ENCODE results near the gene MOCS3. TPM values are rescaled to one million over a fixed set of nuclear protein-coding genes. Genes with fewer than 3 reads are reported as not detected.

MOCS3 gene
- total RNA-seq, 1 donor from 2014 or later = 2.8 TPM

DNA sequence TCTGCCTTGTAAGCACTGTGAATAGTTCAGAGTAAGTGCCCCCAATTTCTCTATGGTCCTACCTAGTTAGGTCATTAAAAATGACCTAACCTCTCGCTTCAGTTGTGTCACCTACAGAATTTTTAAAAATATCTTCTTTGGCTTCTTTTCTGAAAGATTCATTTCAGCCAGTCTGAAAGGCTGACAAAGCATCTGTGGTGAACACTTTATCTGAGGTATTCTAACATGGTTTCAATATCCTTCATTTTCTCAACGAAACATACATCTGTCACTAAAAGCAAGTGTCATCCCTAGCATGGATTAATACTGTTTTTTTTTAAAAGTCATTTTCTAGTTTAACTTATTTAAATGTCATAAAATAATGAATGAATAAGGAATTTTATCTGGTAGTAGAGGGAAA lies 5.4 kb upstream of the MOCS3 start:
- Histone ChIP-seq H3K4me3 (no peak overlapping the region), H3K4me1 (peaks cover 54% of the 10 kb centered on the region), H3K27ac (replicated peaks) (no peak overlapping the region), H3K36me3 (peaks cover 64% of the 10 kb centered on the region), H3K9me3 (replicated peaks) (no peaks in the 10 kb centered on the region), H3K27me3 (ENCODE audit: low read depth) (no peaks in the 10 kb centered on the region)
- intact Hi-C loops (cut with micrococcal nuclease) = no loop called here
- no peak for DNase-seq
- TF ChIP-seq, protein P1, sequence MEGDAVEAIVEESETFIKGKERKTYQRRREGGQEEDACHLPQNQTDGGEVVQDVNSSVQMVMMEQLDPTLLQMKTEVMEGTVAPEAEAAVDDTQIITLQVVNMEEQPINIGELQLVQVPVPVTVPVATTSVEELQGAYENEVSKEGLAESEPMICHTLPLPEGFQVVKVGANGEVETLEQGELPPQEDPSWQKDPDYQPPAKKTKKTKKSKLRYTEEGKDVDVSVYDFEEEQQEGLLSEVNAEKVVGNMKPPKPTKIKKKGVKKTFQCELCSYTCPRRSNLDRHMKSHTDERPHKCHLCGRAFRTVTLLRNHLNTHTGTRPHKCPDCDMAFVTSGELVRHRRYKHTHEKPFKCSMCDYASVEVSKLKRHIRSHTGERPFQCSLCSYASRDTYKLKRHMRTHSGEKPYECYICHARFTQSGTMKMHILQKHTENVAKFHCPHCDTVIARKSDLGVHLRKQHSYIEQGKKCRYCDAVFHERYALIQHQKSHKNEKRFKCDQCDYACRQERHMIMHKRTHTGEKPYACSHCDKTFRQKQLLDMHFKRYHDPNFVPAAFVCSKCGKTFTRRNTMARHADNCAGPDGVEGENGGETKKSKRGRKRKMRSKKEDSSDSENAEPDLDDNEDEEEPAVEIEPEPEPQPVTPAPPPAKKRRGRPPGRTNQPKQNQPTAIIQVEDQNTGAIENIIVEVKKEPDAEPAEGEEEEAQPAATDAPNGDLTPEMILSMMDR (IDR thresholded peaks at IDR 0.05; ENCODE audit: borderline replicate concordance) = no peak

DNA sequence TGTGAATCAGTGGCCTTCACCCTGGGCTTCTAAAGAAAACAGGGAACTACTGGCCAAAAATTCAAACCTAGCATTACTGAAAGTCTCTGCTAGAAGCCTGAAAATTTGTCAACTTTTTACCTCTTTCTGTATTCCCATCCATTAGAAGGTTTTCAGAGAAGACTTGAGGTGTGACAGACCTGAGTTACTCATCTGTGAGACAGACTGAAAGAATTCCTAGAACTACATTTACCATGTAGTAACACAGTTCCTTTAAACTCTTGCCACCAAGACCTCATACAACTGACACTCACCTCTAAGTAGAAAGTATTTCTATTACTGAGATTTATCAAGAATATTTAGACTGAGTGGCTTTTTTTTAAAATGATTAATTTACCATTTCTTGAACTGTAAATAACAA lies 4.8 kb upstream of the MOCS3 start:
- peaks cover 58% of the 10 kb centered on the region for H3K36me3 ChIP-seq

DNA sequence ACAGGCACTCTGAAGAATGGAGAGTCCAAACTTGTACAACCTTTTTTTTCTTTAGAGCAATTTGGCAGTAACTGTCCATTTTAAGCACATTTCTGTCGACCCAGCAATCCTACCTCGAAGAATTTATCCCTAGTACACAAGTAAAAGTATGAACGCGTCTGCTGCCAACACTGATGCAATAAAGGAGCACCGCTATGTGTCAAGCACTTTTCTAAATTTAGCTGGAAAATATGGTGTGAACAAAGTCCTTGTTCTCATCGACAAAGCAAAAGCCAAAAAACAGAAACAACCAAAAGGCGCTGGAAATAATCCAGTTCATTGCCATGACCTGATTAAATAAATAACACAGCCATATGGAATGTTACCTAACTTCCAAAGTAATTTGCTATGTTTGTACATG lies 1.3 kb upstream of the MOCS3 start:
- peak overlapping the region; percentile 96 for H3K27ac ChIP-seq (replicated peaks)
- peak overlapping the region; percentile 96 for H3K4me3 ChIP-seq
- H3K27me3 ChIP-seq (ENCODE audit: low read depth) = no peaks in the 10 kb centered on the region
- peaks cover 39% of the 10 kb centered on the region for H3K36me3 ChIP-seq
- intact Hi-C loops (cut with micrococcal nuclease) = no loop called here
- TF ChIP-seq, protein P1 (IDR thresholded peaks at IDR 0.05; ENCODE audit: borderline replicate concordance) = no peak
- peaks cover 2% of the 10 kb centered on the region for H3K9me3 ChIP-seq (replicated peaks)
- H3K4me1 ChIP-seq = peaks cover 73% of the 10 kb centered on the region
- DNase-seq = no peak

More for the DNA sequence above, 4.8 kb upstream of the MOCS3 start:
- intact Hi-C loops (cut with micrococcal nuclease) = no loop called here
- no peak overlapping the region for H3K4me3 ChIP-seq
- H3K9me3 ChIP-seq (replicated peaks) = no peaks in the 10 kb centered on the region
- no peak overlapping the region for H3K27ac ChIP-seq (replicated peaks)
- H3K4me1 ChIP-seq = peaks cover 53% of the 10 kb centered on the region
- TF ChIP-seq, protein P1 (IDR thresholded peaks at IDR 0.05; ENCODE audit: borderline replicate concordance) = no peak
- no peak for DNase-seq
- no peaks in the 10 kb centered on the region for H3K27me3 ChIP-seq (ENCODE audit: low read depth)

DNA sequence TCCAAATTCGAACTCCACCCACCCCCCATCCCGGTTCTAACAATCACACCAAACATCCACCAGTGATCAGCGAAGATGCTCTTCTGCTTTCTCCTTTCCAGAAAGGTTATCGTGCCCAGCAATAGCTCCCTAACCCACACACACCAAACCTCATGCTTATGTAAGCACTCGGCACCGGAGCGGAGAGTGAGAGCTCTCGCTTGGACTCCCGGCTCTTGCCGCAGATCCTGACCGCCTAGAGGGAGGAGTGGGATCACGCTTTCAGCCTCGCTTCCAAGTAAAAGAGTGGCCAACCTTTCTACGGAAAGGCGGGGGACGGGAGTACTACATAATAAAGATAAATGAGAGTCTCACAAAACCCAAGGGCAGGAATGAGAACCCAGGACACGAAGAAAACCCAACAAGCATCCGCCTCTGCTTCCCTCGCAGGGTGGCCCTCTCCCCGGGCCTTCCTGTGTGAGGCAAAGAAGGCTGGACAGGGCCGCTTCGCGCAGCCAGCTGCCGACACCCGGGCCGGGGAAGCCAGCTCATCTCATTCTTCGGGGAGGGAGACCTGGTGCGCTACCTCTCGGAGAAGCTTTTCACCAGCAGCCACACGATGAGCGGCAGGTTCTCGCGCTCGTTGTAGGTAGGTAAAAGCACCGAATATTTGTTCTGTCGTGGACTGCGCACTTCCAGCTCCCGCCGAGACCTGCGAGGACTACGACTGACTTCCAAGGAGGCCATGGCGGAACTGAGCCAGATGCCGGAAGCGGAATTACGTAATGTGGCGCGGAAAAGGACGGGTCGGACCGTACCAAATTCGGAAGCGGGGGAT lies 612 bp upstream of the MOCS3 start, which contains the start of gene DPM1:
DPM1 (minus strand) TSS at position 735 of the 817 bp plus-strand sequence; CDS start at position 726, 9 bp downstream.
- Histone ChIP-seq H3K9me3 (replicated peaks) (peaks cover 3% of the 10 kb centered on the region), H3K4me1 (peaks cover 73% of the 10 kb centered on the region), H3K27me3 (ENCODE audit: low read depth) (no peaks in the 10 kb centered on the region), H3K4me3 (peak within 1 kb of the TSS; percentile 96), H3K27ac (replicated peaks) (peak within 1 kb of the TSS; percentile 96), H3K36me3 (peaks cover 36% of the 10 kb centered on the region)
- DNase-seq = peak; percentile 86
- intact Hi-C loops (cut with micrococcal nuclease) = no loop called here
- TF ChIP-seq, protein P1 (IDR thresholded peaks at IDR 0.05; ENCODE audit: borderline replicate concordance) = no peak

GRCh38 chr20:50959543-50960126 lies 1.0 kb downstream of the MOCS3 start:
- TF ChIP-seq, protein P1 (IDR thresholded peaks at IDR 0.05; ENCODE audit: borderline replicate concordance) = no peak
- H3K36me3 ChIP-seq = peaks cover 20% of the 10 kb centered on the region
- no peak for DNase-seq
- peak overlapping the region; percentile 96 for H3K27ac ChIP-seq (replicated peaks)
- no peaks in the 10 kb centered on the region for H3K27me3 ChIP-seq (ENCODE audit: low read depth)
- H3K4me1 ChIP-seq = peaks cover 68% of the 10 kb centered on the region
- intact Hi-C loops (cut with micrococcal nuclease) = no loop called here
- peaks cover 3% of the 10 kb centered on the region for H3K9me3 ChIP-seq (replicated peaks)
- H3K4me3 ChIP-seq = peak overlapping the region; percentile 96

All from left ventricle myocardium inferior (tissue), 1 donor.